GM19023 (cell line): ENCODE data around the gene DGKI.

Experiments used
- ATAC-seq: cut with Tn5 transposase; IDR thresholded peaks from one replicate; pipeline ENCODE4 v1.9.1; 2021; ENCODE audit warnings: mild to moderate bottlenecking, moderate library complexity; ENCODE audit not compliant: unreplicated experiment

DGKI gene

DNA sequence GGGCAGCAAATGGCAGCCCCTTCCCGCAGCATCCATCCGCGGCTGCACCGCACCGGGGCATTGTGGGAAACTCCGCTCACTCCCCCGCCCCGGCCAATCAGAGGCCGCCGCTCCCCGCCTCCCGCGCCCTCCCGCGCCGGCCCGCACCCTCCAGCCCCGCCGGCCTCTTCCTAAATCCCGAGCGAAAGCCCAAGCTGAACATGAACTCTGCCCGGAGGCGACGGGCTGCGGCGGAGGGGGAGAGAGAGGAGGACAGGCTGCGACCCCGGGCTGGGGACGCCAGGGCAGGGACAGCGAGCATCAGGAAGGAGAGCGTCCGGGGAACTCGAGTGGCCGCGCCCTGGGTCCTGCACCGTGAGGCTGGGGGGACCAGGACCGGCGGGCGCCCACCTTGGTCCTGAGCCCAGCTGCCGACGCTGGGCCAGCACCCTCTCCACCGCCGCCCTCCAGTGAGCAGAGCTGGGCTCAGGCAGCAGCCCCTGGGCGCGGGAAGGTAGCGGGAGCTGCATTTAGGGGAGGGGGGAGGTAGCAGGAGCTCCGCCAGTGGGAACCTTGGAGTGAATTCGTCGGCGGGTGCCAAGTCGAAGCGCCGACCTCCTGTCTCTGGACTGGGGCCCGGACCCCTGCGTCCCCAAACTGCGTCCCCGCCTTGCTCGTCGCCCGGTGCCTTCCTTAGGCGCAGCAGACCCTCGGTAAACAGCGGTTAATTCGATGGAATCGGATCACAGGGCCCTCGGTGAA lies at the start of gene DGKI:
DGKI (minus strand) TSS at position 148 of the 741 bp plus-strand sequence.
- peak; percentile 64 for ATAC-seq

DNA sequence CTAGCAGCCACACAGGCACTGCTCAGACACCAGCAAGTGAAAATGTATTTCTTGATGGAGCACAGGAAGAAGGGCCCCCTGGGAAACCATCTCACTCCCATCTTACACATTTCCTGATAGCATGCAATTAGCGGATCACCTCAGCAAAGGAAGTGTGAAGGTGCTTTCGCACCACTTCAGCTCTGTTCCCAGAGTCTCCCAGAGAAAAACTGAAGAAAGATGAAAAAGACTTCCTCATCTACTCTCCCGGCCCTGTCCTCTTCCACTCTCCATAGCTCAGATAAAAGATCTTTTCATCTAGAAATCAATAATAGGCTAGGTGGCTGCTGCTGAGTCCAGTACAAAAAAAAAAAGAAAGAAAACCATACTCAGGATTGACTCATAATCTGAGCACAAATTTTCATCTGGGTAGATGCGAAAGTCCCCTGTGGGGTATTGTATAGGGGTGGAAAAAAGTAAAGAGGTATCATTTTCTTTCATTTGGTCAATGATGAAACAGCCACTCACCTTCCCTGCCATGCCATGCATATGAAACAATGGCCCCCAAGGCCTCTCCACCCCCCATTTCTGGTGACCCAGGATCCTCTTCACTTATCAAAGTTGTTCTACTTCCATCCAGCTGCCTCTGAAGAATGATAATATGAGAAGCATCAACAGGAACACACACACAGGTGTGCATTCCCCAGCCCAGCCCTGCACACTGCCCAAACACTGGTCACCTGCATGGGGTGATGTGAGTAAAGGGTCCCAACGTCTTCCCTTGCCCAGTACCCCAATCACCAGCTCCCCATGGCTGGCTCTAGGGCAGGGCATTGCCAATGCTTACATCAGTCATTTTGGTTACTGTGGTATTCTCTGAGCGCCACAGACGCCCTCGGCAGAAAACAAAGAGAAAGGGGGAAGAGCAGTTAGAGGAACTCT lies 48.8 kb upstream of the DGKI start:
- ATAC-seq = peak; percentile 79

DNA sequence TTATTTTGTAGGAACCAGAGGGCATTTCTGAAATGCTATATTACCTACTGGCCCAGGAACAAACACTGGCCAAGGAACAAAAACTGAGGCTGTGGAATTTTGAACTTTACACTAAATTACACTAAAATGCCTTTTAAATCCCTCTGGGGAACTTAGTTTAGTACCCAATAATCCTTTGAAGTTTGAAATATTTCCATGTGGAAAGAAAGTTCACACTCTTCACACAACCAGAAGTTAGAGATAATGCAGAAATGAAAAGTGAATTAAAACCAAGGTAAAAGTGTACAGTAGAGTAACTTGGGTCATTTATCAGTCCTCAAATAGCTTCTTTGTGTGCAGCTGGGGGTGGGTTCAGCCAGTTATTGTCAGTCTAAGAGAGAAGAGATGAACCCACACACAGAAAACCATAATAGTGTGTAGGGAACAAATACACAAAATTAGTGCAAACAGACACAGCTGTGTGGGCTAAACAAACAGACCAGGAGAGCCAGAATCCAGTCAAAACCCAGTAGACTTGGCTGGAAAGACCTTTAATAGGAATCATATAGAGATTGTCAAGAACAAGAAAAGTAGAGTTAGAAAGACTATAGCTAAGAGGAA lies 46.5 kb upstream of the DGKI start:
- no peak for ATAC-seq

DNA sequence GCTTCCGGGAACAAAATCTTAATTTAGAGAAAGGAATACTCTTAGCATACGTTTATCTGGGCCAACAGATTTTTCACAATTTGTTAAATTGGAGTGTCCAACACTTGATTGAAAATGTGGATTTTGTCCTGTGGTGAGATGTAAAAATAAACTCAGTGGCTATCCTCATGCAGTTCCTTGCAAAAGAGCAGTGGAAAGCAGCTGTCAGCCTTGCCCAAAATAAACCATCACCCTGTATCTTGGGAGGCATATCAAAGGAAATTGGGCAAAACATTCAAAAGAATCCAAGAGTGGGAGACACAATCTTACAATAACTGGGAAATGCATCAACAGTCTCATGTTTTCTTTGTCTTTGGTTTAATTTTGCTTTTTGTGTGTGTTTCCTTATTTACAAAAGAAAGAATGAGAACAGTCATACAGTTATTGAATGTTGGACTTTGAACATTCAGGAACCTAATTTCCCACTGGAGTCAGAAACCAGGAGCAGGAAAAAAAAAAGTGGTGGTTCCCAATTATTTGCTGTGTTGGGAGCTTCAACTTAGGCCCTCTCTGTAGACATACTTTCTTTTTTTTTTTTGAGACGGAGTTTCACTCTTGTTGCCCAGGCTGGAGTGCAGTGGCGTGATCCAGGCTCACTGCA lies 44.4 kb upstream of the DGKI start:
- ATAC-seq = no peak

DNA sequence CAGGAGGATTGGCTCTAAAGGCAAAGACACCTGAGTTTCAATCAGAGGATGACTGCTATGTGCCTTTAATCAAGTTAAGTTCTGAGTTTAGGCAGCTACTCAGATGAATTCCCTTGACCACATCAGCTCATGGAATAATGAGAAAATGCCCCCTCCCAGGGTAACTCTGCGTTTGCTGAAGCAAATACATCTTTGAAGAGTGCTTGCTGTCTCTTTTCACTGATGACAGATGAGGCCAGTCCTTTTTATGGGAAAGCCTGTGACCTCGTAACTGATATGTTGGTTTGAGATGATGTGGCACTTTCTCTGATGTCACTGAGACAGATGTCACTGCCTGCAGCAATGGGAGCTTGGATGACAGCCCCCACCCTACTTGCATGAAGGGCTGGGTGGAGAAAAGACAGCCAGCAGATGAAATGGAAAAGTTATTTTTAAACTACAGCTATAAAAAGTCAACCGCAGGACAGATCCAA lies 43.7 kb upstream of the DGKI start:
- ATAC-seq = no peak

DNA sequence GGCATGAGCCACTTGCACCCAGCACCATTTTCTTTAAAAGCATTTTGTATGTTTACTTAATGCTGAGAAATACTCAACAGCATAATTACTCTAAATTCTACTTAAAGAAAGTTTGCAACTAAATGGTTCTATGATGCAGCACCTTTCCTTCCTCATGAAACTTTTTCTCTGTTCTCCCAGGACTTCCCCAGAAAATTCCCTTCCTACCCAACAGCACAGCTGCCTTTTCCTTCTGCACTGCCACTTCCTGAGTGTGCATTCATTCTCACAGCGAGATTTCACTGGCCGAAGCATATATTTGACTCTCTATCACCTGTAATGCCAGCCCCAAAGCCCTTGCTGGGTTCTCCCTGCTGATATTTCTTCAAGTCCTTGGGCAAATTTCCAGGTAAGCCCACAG lies 41.5 kb upstream of the DGKI start:
- no peak for ATAC-seq

DNA sequence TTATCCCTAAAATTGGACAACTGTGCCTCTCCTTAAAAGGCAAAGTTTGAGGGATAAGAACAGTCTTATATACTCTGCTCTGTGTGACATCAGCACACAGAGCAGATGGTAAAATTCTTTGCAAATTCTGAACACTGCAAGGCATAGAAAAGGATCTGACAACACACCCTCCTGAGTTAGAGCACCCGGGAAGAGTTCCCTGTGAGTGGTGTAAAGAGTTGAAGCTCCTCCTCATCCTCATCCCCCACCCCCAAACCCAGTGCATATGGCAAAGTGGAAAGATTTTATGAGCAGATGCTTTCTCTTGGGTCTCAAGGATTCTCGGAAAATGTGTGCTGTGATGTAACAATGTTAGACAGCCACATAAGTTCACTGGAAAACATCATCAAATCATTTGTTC lies 40.0 kb upstream of the DGKI start:
- ATAC-seq = no peak

DNA sequence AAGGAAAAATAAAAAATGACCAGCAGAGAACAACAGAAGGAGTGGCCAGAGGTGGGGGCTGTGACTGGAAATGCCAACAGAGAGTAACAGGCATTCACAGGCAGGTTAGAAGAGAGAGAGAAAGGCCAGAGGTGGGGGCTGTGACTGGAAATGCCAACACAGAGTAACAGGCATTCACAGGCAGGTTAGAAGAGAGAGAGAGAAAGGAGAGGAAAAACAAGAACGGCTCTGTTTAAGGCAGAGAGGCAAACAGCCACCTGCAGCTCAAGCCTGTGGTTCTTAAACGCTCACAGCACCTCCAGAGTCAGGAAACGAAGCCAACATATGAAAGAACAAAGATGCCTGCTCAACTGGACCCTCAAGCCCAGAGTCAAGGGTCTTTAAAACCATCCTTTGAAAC lies 39.5 kb upstream of the DGKI start:
- ATAC-seq = no peak

DNA sequence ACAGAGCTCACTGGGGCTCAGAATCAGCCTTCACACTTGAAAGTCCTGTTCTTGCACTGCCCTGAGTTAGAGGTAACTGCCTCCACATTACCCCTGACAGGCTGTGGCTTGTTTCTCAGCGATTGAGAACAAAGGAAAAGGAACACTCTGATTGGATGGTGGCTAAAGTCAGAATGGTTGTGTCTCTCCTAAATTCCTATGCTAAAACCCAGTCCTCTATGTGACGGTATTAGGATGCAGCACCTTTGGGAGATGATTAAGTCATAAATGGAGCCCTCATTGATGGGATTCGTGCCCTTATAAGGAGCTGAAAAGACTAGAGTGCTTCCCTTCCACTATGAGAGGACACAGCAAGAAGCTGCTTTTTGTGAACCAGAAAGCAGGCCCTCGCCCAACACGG lies 38.9 kb upstream of the DGKI start:
- no peak for ATAC-seq

DNA sequence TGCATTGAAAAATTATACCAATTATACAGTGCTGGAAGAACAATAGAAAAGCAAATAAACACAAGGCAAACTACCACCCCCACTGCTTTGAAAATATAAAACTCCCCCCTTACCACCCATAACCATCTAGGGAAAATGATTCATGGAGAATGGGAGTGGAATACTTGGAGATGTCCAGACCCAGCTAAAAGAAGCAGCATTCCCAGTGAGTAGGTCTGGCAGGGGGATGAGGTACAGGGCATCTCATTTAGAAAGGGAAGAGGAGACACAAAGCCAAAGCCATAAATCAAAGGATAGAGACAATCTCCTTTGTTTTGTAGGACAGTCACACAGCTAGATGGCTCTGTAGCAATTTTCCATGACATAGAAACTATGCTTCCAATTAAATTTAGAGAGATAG lies 36.0 kb upstream of the DGKI start:
- ATAC-seq = no peak

DNA sequence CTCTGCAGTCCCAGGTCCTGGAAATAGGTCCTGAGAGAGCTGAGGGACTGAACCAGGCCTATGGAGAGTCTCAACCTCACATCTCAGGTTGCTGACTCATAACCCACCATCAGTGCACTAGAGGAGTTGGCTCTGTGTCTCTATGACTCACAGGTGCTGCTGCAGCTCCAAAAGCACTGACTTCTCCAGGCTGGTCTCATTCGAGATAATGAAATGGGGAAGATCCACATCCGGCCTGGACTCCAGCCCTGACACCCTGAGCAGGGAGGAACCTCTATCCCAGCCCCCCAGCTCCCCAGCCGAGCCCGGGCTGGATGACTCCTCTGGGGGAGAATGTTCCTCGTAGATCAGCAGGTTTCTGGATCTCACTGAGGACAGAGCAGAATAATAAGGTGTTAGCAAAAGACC lies 35.5 kb upstream of the DGKI start:
- peak; percentile 88 for ATAC-seq

DNA sequence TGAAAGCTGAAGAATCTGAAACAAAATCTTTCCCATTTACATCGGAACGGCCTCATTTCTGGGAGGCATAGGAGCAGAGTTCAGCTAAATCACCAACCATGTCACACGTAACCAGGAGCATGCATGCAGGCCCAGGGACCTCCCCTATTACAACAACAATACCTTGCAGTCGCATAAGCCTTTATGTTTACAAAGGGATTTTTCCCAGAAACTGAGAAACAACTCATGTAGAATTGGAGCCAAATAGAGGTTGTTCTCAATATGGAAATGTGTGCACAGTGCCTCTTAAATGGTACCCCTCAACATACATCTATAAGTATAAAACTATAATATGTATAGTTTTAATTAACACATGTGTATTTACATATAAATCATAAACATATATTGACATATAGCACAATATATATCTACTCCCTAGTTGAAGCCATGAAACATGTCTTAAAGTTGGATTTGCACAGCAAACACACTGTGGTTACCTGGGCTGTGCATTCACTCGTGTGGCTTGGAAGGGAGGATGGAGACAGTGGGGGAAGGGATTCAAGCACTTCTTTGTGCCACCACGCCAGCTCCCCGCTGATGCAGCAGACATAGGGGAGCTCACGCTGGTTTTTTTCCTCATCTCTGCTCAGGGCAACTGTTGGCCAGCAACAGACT lies 35.0 kb upstream of the DGKI start:
- peak; percentile 6 for ATAC-seq

DNA sequence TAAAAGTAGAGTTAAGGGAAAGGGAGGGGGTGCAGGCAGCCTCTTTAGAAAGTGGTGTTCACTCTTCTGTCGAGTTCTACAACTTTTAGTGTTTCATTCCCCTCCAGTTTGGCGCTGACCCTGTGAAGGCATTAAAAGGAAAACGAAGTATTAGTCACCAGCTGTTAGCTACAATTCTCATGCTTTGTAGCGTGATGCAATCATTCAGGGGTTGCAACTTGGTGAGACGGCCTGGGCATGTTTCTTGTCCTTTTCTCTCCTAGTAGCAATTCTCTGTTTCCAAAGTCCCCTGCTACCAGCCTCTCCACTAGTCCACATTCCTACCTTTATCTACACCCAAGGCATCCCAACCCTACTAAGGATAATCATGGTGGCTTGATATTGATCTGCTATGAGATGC lies 33.7 kb upstream of the DGKI start:
- no peak for ATAC-seq

DNA sequence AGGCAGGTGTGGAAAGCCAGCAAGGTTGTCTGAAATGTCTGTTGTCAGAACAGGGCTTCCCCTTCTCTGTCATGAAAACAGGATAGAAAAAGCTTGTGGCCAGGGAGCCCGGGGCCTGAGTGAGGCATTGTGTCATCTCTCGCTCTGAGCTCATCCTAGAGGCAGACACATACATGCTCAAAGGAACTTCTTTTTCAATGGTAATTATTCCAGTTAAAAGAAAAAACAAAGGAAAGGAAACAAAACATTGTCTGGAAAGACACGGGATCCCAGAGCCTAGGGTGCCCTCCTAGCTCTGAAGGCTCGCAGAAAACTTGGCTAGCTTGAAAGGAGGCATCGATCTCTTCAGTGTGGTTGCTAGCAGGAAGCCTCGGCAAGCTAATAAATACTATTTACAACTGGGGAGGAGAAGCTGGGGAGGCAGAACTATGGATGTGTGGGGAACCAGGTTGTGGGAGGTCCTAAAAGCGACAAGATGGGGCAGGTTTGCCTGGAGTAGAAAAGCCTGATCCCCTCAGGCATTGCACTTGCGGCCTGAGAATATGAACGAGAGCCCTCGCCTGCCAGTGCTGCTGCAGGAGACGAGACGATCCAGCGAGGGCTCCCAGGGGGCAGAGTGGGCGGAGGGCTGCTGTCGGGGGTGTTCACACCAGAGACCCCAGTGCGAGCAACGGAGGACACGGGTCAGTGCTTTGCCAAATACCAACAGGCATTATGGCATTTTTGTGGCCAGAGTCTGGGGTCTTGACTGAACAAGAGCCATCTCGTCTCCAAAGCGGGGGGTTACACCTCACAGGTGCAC lies 32.8 kb upstream of the DGKI start:
- ATAC-seq = peak; percentile 51

DNA sequence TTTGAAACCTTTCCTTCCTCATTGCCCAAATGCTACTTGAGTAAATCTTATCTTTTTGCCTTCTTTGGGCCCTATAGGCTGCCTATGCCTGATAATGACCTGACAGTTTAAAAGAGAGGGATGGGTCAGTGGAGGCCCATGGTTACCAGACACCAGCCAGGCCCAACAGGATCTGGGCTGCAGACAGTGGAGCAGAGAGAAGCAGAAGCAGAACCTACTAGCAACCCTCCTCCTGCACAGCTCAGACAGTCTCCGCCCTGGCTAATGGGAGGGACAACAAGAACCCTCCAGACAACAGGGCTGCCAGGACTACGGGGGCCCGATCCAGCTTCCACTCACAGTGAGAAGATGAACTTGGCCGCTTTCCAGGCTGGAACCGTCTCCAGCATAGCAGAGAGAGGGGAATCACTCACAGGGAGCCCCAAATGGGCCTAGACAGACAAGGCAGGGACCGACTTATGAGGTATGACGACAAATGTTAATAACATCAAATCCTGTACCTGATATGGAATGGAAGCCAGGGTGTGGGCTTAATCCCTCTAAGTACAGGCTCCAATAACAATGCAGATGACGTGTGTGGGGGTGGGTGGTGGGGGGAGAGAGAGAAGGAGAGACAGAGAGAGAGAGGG lies 31.7 kb upstream of the DGKI start:
- ATAC-seq = no peak

DNA sequence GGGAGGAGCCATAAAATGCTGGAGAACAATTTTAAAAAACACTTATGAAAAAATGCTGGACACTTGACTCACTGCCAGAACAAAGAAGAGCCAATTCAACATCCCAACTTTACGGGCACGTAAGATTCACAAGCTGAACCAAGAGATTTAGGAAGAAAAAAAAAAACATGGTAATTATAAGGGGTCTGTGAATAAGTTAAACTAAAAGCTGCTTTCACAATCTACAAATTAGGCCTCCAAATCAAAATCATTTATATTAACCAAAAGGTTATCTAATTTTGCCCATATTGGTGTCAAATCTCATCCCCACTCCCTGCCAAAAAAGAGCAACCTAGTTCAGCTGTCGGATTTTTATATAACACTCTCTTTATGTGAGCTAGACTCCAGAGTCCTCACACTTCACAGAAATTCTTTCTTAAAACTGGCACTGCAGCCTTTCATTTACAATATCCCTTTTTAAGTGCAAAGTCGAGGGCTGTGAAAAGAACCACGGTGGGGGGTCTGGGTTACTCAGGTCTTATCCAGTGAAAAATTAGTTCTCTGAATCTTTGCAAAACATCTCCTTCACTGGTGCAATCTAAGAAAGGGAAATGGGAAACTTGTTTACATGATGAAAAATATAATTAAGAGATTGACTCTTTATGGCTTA lies 30.4 kb upstream of the DGKI start:
- no peak for ATAC-seq

DNA sequence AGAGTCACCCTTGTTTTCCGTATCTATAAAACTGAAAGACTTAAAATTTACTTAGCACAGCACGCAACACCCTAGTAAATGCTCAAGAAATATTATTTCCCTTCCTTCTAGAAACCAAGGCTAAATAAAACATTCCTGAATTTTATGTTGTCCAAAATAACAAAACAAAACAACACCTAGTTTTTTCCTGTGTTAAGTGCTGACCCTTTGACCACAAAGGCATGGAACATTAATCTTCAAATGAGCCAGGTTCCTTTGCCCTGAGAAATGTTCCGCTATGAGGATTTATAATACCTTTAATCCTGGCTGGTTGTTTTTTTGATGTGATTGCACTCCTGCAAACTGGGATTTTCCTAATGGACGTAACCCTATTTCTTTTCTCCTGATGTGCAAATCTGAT lies 29.0 kb upstream of the DGKI start:
- no peak for ATAC-seq

DNA sequence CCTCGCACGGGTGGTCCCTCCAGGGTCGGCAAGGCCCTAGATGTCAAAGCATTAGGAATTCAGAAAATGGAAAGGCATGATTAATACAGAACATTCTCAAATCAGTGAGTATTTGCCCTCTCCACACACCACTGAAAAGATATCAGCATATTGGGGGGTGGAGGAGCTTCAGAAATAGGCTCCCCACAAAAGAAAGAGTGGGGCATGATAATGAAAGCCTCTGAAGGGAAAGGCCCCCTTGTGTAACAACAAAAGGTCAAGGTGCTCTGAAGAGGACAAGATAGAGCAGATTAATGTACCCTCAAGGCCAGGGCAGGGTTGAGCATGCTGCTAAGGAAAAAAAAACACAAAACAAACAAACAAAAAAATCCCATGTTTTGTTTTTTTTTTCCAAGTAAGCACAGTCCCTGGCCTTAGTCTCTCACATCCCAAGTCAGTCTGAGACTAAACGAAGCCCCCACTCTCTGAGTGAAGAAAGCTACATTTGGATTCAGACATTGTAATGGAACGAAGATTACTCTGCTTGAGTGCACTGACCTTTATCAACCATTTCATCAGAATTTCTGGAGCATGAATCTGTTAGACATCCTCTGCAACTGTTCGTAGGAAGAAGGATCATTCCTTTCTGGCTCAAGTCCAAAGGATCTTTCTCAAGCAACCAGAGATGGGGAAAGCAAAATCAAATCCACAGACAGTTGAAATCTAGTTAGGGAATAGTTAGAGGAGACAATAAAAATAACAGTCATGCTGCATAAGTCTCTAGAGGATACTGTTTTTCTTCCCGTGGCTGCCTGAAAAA lies 27.4 kb upstream of the DGKI start:
- no peak for ATAC-seq
